Muscle layer of colon (tissue), 2 donors: ENCODE data around the gene DEFB121.
"Not testable (repeated sequence)": the region's sequence is repeated elsewhere in the genome, so short reads cannot be mapped to it uniquely, and the experiment has no call there.

ENCODE experiments used
- H3K27ac ChIP-seq: one replicate; pipeline ENCODE4 v1.7.0; 2013; ENCODE audit warnings: low read depth, mild to moderate bottlenecking, low read length, moderate library complexity
- H3K27me3 ChIP-seq, 2 donors: one replicate each; pipeline ENCODE4 v1.7.0; 2013; ENCODE audit warnings: low read length in 2 of 2, mild to moderate bottlenecking in 2 of 2; ENCODE audit not compliant: insufficient read depth in 2 of 2, control insufficient read depth in 1 of 2
- H3K36me3 ChIP-seq: one replicate; pipeline ENCODE4 v1.7.0; 2013; ENCODE audit warnings: mild to moderate bottlenecking, low read length; ENCODE audit not compliant: insufficient read depth
- H3K4me1 ChIP-seq: one replicate; pipeline ENCODE4 v1.7.0; 2013; ENCODE audit warnings: mild to moderate bottlenecking, low read length; ENCODE audit not compliant: insufficient read depth
- H3K4me3 ChIP-seq, 2 donors: one replicate each; pipeline ENCODE4 v1.7.0; 2013; ENCODE audit warnings: low read length in 2 of 2, low read depth in 1 of 2, mild to moderate bottlenecking in 1 of 2, moderate library complexity in 1 of 2
- H3K9ac ChIP-seq: one replicate; pipeline ENCODE4 v1.7.0; 2013; ENCODE audit warnings: low read length
- H3K9me3 ChIP-seq: one replicate; pipeline ENCODE4 v1.7.0; 2013; ENCODE audit warnings: mild to moderate bottlenecking, low read length
- donor health status: abdominal sarcoma.
- donor health status: Adenocarcinoma of cecum.

The DEFB121 gene

GRCh38 chr20:31418307-31418706 lies 12.3 kb upstream of the DEFB121 start:
- no peak overlapping the region for H3K27ac ChIP-seq
- H3K9ac ChIP-seq, result no peak overlapping the region
- H3K9me3 ChIP-seq, result no peaks in the 10 kb centered on the region
- no peak overlapping the region for H3K4me3 ChIP-seq
- H3K4me1 ChIP-seq, result no peaks in the 10 kb centered on the region
- no peaks in the 10 kb centered on the region for H3K27me3 ChIP-seq
- no peaks in the 10 kb centered on the region for H3K36me3 ChIP-seq

- no peak overlapping the region for H3K9ac ChIP-seq
- no peaks in the 10 kb centered on the region for H3K4me1 ChIP-seq
- H3K27me3 ChIP-seq, result no peaks in the 10 kb centered on the region
Measured at GRCh38 chr20:31415653-31416052, 9.6 kb upstream of the DEFB121 start.

GRCh38 chr20:31414381-31414780 lies 8.4 kb upstream of the DEFB121 start:
- H3K27ac ChIP-seq, result no peak overlapping the region
- H3K27me3 ChIP-seq, result no peaks in the 10 kb centered on the region
- H3K36me3 ChIP-seq, result no peaks in the 10 kb centered on the region
- no peaks in the 10 kb centered on the region for H3K4me1 ChIP-seq
- no peak overlapping the region for H3K4me3 ChIP-seq
- H3K9ac ChIP-seq, result no peak overlapping the region
- H3K9me3 ChIP-seq, result no peaks in the 10 kb centered on the region

More at GRCh38 chr20:31415653-31416052, 9.6 kb upstream of the DEFB121 start:
- no peaks in the 10 kb centered on the region for H3K9me3 ChIP-seq
- H3K36me3 ChIP-seq, result no peaks in the 10 kb centered on the region
- H3K27ac ChIP-seq, result no peak overlapping the region
- H3K4me3 ChIP-seq, result no peak overlapping the region

GRCh38 chr20:31410011-31410410 lies 4.0 kb upstream of the DEFB121 start:
- H3K4me1 ChIP-seq, result no peaks in the 10 kb centered on the region
- no peaks in the 10 kb centered on the region for H3K36me3 ChIP-seq
- no peak overlapping the region for H3K9ac ChIP-seq
- no peaks in the 10 kb centered on the region for H3K9me3 ChIP-seq
- no peaks in the 10 kb centered on the region for H3K27me3 ChIP-seq
- H3K4me3 ChIP-seq, result no peak overlapping the region
- H3K27ac ChIP-seq, result no peak overlapping the region

- H3K4me3 ChIP-seq, result no peak overlapping the region
- H3K27me3 ChIP-seq, result no peaks in the 10 kb centered on the region
- H3K4me1 ChIP-seq, result no peaks in the 10 kb centered on the region
- H3K9me3 ChIP-seq, result no peaks in the 10 kb centered on the region
- no peak overlapping the region for H3K27ac ChIP-seq
- no peak overlapping the region for H3K9ac ChIP-seq
- H3K36me3 ChIP-seq, result no peaks in the 10 kb centered on the region
Measured at GRCh38 chr20:31403886-31404285, 2.1 kb downstream of the DEFB121 start.

GRCh38 chr20:31394900-31395299 lies 11.1 kb downstream of the DEFB121 start:
- Histone ChIP-seq H3K9ac (no peak overlapping the region), H3K27ac (no peak overlapping the region)

GRCh38 chr20:31392836-31393235 lies 13.2 kb downstream of the DEFB121 start:
- no peaks in the 10 kb centered on the region for H3K9me3 ChIP-seq
- no peak overlapping the region for H3K9ac ChIP-seq
- H3K36me3 ChIP-seq, result no peaks in the 10 kb centered on the region
- H3K27ac ChIP-seq, result no peak overlapping the region
- no peaks in the 10 kb centered on the region for H3K4me1 ChIP-seq
- no peak overlapping the region for H3K4me3 ChIP-seq
- no peaks in the 10 kb centered on the region for H3K27me3 ChIP-seq

More at GRCh38 chr20:31394900-31395299, 11.1 kb downstream of the DEFB121 start:
- no peak overlapping the region for H3K4me3 ChIP-seq
- H3K4me1 ChIP-seq, result no peaks in the 10 kb centered on the region
- no peaks in the 10 kb centered on the region for H3K36me3 ChIP-seq
- H3K9me3 ChIP-seq, result no peaks in the 10 kb centered on the region
- no peaks in the 10 kb centered on the region for H3K27me3 ChIP-seq

GRCh38 chr20:31390490-31390889 lies 15.5 kb downstream of the DEFB121 start, which contains the start of gene DEFB119:
DEFB119 (minus strand) TSS chr20:31390590; CDS start chr20:31390483, 107 bp downstream.
- Histone ChIP-seq H3K27me3 (no peaks in the 10 kb centered on the region), H3K4me1 (no peaks in the 10 kb centered on the region), H3K9ac (no peak within 1 kb of the TSS), H3K27ac (no peak within 1 kb of the TSS), H3K9me3 (no peaks in the 10 kb centered on the region), H3K4me3 (no peak within 1 kb of the TSS), H3K36me3 (no peaks in the 10 kb centered on the region)

GRCh38 chr20:31374346-31374745 lies 31.7 kb downstream of the DEFB121 start:
- Histone ChIP-seq H3K27ac (no peak overlapping the region), H3K4me1 (no peaks in the 10 kb centered on the region), H3K9ac (no peak overlapping the region), H3K9me3 (no peaks in the 10 kb centered on the region), H3K4me3 (no peak overlapping the region), H3K27me3 (no peaks in the 10 kb centered on the region), H3K36me3 (no peaks in the 10 kb centered on the region)

GRCh38 chr20:31368301-31368700 lies 37.7 kb downstream of the DEFB121 start, which contains the start of gene DEFB118:
DEFB118 (plus strand) TSS chr20:31368601; CDS start chr20:31368651, 50 bp downstream.
- H3K27ac ChIP-seq, result no peak within 1 kb of the TSS
- no peaks in the 10 kb centered on the region for H3K36me3 ChIP-seq
- no peaks in the 10 kb centered on the region for H3K4me1 ChIP-seq
- no peak within 1 kb of the TSS for H3K4me3 ChIP-seq
- no peaks in the 10 kb centered on the region for H3K9me3 ChIP-seq
- no peaks in the 10 kb centered on the region for H3K27me3 ChIP-seq
- H3K9ac ChIP-seq, result no peak within 1 kb of the TSS

GRCh38 chr20:31364272-31364671 lies 41.7 kb downstream of the DEFB121 start:
- H3K4me1 ChIP-seq, result not testable (repeated sequence)

GRCh38 chr20:31363295-31363694 lies 42.7 kb downstream of the DEFB121 start:
- Histone ChIP-seq H3K4me1 (no peaks in the 10 kb centered on the region), H3K27me3 (no peaks in the 10 kb centered on the region), H3K4me3 (no peak overlapping the region), H3K27ac (no peak overlapping the region), H3K9ac (no peak overlapping the region), H3K9me3 (no peaks in the 10 kb centered on the region), H3K36me3 (no peaks in the 10 kb centered on the region)

More at GRCh38 chr20:31364272-31364671, 41.7 kb downstream of the DEFB121 start:
- H3K27ac ChIP-seq, H3K9ac ChIP-seq, H3K27me3 ChIP-seq, H3K9me3 ChIP-seq, H3K4me3 ChIP-seq, H3K36me3 ChIP-seq: not testable (repeated sequence)
